HG02678 (cell line): ENCODE data around the gene FASTK.

Experiments
- ATAC-seq: cut with Tn5 transposase; IDR thresholded peaks from one replicate; pipeline ENCODE4 v1.9.1; 2021; ENCODE audit warnings: mild to moderate bottlenecking, moderate library complexity; ENCODE audit not compliant: unreplicated experiment

The FASTK gene

DNA sequence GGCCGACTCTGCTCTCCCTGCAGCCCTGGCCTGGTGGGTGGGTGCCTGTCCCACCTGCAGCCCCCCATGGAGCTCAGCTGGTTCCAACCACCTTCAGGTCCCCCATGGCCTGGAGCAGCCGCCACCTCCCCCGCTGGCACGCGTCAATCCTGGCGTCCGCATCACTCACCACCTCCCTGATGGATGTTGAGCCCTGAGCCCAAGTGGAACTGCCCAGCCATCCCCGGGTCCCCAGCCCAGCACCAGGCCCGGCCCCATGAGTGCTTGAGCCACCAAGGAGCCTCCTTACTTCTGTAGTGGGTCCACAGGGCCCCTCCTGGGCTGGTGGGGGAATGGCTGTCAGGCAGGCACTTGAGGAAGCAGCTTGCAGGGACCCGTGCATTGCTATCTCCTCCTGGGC lies 20.3 kb upstream of the FASTK start:
- no peak for ATAC-seq

DNA sequence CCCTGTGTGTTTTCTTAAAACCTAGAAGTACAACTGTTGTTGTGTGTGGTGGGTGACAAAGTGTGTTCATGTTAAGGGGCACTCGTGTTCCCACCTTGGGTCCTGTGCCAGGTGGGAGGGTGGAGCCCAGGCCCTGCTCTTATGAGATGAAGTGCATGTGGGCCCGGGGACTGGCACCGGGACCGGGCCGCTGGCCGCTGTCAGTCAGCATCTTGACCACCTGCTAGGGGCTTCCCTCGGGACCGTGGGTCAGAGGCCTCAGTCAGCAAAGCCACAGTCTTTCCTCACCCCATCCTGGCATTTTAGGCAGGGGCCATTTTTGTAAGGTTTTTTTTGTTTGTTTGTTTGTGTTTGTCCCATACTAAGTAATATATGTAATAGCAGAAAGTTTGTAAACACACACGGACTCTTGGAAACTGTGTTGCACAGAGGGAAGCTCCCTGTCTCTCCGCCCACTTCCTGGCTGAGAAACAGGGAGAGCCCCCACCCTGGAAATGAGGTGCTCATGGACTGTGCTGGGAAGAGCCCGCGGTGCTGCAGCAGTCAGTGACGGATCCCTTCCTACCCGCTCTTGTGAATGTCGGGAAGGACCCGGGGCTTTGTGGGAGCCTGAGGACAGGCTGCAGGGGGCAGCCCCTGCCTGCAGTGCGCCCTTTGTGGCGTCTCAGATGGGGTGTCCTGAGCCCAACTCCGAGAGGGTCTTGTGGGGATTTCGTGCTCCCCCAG lies 19.0 kb upstream of the FASTK start:
- ATAC-seq, result no peak

DNA sequence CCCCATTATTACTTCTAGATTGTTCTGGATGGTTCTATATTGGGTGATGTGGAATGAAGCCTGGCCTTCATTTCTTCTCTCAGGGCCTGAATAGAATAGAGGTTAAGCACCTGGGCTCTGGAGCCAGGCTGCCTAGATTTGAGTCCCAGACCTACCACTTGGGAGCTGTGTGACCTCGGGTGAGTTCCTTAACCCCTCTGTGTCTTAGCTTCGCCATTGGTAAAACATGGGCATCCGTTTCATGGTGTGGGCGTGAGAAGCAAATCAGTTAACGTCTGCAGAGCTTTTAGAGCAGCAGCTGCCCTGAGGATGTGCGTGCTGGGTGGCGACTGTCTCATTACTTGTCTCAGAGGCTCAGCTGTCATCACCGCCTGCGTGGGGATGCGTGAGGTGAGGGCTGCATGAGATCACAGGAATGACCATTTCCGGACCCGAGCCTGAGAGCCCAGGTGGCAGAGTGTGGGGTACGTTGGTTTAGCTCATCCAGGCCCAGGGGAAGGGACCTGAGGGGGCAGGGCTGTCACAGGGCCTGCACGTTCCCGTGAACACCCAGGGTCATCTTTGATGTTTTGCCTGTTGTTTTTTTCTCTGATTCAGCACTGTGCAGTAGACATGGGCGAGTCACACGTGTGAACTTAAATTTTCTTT lies 15.3 kb upstream of the FASTK start:
- ATAC-seq, result no peak

DNA sequence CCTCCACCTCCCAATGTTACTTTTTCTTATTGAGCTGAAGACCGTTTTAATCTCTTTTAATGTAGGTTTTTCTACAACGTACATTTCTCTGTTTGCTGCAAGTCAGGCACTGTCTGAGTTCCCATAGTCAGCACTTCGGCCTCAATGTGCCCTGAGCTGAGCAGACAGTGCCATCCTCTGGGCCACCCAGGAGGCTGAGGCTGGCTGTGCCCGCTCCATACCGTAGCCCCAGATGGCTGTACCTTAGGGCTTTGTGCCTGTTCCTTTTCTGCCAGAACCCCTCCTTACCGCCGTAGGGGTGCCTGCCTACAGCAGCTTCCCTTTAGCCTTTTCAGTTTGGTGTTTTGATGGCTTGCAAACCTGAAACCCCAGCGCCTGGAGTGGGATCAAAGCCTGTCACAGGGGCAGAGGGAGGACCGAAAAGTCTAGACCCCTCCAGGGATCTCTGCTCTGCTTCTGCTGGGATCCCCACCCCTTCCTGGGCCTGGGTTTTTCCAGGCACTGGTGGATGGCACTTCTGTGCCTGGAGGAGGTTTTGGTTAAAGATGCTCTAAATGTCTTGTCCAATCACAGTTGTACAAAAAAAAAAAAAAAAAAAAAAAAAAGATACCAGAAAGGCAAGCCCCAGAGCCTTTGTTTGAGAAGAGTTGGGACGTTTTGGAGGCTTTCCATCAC lies 14.7 kb upstream of the FASTK start:
- no peak for ATAC-seq

DNA sequence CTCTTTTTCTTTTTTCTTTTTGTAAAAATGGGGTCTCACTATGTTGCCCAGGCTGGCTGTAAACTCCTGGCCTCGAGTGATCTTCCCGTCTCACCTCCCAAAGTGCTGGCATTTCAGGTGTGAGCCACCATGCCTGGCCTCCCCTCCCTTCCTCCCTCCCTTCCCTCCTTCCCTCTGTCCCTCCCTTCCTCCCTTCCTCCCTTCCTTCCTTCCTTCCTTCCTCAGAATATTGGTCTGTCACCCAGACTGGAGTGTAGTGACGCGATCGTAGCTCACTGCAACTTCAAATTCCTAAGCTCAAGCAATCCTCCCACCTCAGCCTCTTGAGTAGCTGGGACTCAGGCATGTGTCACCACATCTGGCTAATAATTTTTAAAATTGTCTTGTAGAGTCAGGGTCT lies 14.1 kb upstream of the FASTK start:
- no peak for ATAC-seq

DNA sequence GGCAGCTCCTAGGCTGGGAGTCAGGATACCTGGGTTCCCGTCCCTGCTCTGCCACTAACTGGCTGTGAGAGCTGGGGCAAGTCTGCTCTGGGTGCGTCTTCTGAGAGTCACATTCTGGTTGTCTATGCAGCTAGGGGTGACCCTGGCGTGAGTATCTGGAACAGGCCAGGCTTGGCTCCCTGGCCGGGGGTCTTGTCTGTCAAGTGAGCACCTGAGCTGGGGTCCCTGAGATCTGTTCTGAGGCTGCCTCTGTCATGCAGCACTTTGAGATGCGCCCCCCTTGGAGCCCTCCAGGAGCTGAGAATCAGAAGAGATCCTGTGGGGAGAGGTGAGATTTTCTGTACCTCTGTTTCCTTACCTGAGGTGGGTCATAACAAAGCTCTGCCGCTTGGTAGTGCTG lies 13.1 kb upstream of the FASTK start:
- ATAC-seq, result no peak

DNA sequence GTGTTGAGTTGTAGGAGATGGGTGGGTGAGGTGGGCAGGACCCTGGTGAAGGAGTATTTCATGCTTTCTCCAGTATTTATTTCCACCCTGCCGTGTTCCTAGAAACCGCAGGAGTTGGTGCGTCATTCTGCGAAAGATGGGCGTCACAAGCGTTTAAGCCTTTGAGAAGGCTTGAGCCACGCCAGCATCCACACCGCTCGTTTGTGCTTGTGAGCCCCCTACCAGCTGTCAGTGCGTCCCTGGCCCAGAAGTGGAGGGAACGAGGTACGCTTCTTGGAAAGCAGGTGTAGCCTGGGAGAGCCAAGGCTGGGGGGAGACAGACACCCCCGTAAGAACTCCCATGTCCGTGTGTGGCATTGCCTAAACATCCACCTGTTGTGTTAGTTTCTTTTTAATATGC lies 11.4 kb upstream of the FASTK start:
- ATAC-seq, result no peak

DNA sequence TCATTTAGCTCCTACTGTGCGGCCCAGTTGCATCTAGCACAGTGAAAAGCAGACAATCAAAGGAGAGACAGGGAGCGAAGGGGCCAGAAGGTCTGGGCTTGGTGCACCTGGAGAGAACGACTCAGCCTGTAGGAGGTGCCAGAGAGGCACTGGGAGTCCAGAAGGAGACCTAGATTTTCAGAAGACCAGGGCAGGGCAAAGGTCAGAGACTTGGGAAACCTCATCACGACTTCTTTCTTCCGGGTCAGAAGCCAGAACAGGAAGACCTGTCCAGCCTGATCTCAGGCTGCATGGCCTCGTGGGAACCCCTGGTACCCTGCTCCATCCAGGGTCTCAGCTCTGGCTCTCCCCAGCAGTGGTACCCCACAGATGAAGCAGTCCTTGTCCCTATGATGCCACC lies 10.8 kb upstream of the FASTK start:
- no peak for ATAC-seq

DNA sequence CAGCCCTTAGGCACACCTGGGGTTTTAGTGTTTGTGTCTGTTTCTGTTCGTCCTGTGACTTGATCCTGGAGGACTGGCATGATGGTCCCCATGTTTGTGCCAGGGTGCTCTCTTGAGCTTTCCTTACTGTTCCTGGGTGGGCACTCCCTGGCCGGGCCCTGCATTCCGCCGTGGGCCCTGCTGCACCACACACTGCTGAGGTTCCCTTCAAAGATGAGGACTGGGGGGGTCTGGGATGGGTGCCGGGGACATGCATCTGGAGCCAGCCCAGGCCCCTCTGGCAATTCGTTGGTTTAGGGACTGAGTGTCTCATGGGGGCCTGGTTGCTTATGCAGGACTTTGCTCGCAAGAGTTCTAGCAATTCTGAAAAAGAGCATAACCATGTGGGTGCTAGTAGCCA lies 10.4 kb upstream of the FASTK start:
- ATAC-seq, result no peak

DNA sequence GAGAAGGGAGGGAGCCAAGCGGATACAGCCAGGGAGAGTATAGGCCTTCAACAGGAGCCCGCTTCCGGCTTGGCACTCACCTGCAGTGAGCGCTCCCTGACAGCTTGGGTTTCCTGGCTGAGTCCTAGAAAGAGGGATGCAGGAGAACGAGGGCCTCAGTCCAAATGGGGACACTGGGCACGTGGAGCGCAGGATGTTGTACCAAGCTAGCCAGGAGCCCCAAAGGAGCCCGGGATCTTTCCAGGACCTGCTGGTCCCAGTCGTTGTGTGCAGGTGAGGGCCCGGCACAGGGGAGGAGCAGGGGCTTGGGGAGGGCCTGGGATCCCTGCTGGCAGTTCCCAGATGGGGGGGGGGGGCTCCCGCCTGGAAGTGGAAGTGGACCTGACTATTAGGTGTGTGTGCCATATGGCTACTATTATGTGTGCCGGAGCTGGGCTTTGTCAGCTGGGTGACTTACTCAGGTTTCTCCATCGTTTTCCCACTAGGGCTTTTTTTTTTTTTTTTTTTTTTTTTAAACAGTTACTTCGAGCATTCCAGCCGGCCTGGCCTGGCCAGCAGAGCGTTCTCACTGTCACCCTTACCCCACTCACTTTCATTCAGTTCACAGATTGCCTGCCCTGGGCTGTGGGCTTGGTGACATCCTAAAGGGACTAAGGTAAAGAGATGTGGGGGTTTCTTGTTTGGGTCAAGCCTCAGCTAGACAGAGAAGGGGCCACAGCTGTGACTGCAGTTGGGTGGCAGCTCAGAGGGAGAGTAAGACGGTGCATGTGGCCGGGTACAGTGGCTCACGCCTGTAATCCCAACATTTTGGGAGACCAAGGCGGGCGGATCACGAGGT lies 9.5 kb upstream of the FASTK start:
- no peak for ATAC-seq

DNA sequence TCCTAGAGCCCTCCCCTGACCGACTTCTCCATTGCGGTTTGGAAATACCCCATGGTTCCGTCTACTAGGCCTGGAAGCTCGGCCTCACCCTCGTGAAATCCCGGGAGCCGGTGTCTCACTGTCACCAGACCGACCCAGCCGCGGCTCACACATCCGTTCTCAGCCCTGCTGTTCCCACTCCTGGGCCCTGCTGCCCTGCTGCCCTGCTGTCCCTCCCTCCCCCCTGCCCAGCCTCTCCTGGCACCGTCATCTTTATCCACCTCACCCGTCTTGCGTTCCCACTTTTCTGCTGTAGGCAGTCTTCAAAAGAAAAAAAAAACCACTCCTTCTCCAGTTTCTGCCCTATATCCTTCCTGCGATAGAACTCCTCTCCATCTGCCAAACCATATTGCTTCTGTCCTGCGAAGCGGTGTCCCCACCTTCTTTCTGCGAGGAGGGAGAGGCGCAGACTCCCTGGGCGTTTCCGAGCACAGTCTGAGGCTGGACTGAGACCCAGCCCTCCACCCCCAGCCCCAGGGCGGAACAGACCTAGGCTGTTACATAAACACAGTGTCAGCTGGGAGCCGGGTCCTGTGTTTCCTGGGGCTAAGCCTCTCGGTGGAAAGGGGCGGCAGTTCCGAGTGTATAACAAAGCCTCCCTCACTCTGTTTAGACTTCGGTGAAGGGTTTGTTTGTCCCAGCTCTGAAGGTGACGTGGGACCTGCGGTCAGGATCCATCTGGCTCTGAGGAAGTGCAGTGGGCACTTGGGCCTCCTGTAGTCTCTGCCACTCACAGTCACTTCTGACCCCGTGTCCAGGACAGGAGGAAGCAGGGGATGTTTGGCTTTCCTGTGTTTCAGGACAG lies 8.5 kb upstream of the FASTK start:
- no peak for ATAC-seq

DNA sequence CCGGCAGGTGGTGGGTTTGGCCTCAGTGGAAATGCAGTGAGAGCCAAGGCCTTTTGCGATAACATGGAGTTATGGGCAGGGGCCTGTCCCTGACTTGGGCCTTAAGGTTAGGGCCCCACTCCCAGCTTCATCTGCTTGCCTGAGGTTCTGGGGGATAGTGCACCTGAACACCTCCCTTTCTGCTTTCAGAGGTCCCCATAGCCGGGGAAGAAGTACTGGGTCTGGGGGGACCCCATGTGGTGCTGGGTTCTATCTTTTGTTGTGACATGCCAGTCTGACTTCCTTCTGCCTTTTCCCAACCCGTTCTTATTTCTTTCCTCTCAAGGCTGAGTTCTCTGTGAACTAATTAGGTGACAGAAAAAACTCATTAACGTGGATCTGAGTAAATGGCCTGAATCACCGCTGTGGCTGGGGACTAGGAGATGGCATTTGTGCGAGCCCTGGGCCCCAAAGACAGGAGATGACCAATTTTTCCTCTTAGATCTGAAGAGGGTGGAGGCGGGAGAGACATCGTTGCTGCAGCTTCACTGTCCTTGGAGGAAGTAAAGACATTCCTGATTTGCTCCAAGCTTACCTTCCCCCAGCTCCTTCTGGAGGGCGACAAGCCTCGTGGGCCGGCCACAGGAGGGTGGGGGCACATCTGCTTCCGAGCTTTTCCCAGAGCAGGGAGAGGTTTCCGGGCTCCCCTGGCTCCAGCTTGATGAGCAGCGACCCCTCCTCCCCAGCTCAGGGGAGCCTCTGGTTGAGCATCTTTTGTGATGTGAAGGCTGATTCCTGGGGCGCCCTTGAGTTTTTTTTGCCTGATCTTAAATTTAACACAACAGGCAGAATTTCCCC lies 7.6 kb upstream of the FASTK start:
- no peak for ATAC-seq

DNA sequence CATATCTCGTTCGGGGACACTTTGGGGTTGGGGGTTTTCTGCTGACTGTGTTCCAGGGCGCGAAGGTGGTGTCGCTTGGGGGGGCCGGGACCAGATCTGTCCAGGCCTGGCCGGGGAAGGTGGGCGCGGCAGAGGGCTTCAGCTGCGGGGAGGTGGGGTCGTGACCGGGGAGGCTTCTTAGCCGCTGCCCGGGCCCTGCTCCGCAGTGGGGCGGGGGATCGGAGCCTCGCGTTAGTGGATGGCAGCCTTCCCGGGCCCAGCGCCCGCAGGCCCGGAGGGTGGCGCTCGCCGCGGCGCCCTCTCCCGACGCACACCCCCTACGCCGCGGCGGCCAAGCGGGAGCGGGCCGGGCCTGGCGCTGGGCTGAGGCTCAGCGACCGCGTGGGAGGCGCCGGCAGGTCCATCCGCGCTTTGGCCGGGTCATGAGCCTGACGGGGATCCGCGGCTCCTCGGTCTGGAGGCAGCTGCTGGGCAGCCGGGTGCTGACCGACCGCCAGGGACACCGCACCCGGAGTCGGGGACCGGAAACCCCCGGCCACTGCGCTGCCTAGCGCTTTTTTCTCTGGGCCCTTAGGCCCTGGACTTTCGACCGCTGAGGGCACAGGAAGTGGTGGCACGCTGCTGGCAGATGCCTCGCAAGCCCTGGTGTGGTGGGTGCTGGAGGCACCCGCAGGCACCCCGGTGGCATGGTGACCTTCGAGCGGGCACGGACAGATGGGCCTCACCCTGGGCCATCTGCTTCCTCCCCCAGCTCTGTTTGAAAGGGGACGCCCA lies 6.8 kb upstream of the FASTK start:
- peak; percentile 23 for ATAC-seq

DNA sequence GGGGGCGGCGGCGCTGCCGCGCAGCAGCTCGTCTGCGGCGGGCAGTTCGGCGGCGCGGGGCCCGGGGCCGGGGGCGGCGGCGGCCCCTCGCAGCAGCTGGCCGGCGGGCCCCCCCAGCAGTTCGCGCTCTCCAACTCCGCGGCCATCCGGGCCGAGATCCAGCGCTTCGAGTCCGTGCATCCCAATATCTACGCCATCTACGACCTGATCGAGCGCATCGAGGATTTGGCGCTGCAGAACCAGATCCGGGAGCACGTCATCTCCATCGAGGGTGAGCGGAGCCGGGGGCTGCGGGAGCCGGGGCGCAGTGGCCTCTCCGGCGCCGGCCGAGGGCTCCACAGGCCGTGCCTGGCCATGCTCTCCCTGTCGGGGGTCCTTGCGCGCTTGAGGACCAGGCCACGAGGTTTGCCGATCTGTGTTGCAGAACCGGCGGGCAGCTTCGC lies 6.2 kb upstream of the FASTK start:
- no peak for ATAC-seq

DNA sequence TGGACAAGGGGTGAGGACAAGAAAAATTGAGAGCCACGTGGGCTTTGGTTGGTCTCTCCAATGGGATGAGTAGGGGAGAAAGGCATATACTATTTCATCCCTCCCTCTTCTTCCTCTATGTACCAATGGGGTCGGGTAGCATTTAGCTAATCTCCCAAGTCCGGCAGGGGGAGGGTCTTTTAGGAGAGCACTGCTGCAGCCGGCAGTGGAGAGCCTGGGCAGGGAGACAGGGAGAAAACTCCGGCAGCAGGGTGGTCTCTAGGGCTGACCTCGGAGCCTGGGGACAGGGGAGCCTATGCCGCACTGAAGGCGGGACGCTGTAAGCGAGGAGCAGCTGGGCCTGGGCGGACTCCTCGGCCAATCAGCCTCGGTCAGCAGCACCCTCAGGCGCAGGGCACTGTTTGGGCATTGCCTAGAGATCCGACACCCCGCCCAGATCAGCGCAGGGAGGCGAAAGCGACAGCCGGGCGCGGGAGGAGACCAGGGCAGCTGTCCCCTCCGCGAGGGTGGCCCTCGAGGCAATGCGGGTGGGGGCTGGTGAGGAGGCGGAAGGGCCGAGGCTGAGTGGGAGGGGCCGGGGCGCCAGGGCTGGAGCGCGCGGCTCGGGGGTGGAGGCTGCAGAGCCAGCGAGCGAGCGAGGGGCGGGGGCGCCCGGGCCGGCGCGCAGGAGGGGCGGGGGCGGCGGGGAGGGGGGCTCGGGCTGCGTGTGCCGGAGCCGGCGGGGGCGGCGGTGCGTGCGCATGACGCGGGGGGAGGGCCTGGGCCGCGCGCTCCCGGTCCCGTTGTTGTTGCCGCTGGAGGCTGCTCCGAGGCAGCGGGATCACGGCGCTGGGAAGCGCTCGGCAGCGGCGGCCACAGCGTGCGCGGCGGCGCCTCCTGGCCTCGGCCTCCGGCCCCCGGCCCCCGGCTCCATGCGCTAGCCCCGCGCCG lies 5.3 kb upstream of the FASTK start, which contains the start of gene AGAP3:
Gene AGAP3, plus strand, starts transcription at position 785 of the 930 bp plus-strand sequence. CDS start 267 bp downstream, outside the sequence.
- peak; percentile 55 for ATAC-seq

DNA sequence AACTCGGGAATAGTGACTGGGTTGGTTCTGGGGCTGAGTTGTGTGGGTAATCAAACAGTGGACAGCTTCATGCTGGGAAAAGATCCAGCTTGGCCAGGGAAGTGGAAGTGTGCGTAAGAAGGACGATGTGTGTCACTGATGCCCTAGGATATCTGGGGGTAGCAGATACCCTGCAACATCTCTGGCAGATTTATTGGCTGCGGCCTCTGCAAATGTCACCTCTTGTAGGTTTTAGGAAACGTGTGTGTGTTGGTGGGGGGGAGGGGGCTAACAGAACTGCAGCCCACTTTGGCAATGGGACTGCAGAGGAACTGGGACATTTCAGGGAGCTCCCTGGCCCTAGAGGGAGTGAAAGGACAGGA lies 4.7 kb upstream of the FASTK start:
- no peak for ATAC-seq

DNA sequence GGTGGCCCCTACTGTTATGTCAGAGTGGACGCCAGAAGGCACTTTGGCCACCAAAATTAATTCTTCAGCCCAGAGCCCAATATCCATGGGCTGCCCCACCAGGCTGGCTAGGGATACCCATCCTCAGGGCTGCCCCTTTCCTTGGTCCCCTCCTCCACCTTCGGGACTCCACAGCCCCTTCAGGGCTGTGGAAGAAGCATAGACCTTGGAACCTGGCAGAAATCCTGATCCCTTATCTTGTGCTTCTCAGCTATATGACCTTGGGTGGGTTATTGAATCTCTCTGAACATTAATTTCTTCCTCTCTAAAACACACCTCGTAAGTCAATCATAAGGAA lies 3.2 kb upstream of the FASTK start:
- no peak for ATAC-seq
